ENCODE measurements around the gene POU2AF1.
"Not testable (repeated sequence)": the region's sequence is repeated elsewhere in the genome, so short reads cannot be mapped to it uniquely, and the experiment has no call there.

Gene POU2AF1

GRCh38 chr11:111409915-111410314 is 30.8 kb upstream of the POU2AF1 start:
- no peak for DNase-seq (ENCODE audit: low read depth in 2 of 3, low spot score in 1 of 3)

- no peak for DNase-seq (ENCODE audit: low read depth in 2 of 3, low spot score in 1 of 3)
These were observed 30.0 kb upstream of the POU2AF1 start for GRCh38 chr11:111408789-111409727.

GRCh38 chr11:111407652-111408051 is 28.6 kb upstream of the POU2AF1 start:
- no peak for DNase-seq (ENCODE audit: low read depth in 2 of 3, low spot score in 1 of 3)

GRCh38 chr11:111406589-111406988 is 27.5 kb upstream of the POU2AF1 start:
- DNase-seq (ENCODE audit: low read depth in 2 of 3, low spot score in 1 of 3), result no peak

- DNase-seq (ENCODE audit: low read depth in 2 of 3, low spot score in 1 of 3), result no peak
These were observed 27.0 kb upstream of the POU2AF1 start for GRCh38 chr11:111406091-111406490.

GRCh38 chr11:111405551-111405950 is 26.5 kb upstream of the POU2AF1 start:
- no peak for DNase-seq (ENCODE audit: low read depth in 2 of 3, low spot score in 1 of 3)

GRCh38 chr11:111403051-111403726 is 24.1 kb upstream of the POU2AF1 start:
- no peak for DNase-seq (ENCODE audit: low read depth in 2 of 3, low spot score in 1 of 3)

GRCh38 chr11:111402411-111402810 is 23.3 kb upstream of the POU2AF1 start:
- no peak for DNase-seq (ENCODE audit: low read depth in 2 of 3, low spot score in 1 of 3)

GRCh38 chr11:111401957-111402356 is 22.9 kb upstream of the POU2AF1 start:
- not testable (repeated sequence) for DNase-seq (ENCODE audit: low read depth in 2 of 3, low spot score in 1 of 3)

- DNase-seq (ENCODE audit: low read depth in 2 of 3, low spot score in 1 of 3), result no peak
These were observed 21.5 kb upstream of the POU2AF1 start for GRCh38 chr11:111400595-111400994.

GRCh38 chr11:111399187-111400031 is 20.3 kb upstream of the POU2AF1 start:
- DNase-seq (ENCODE audit: low read depth in 2 of 3, low spot score in 1 of 3), result no peak

- no peak for DNase-seq (ENCODE audit: low read depth in 2 of 3, low spot score in 1 of 3)
These were observed 18.0 kb upstream of the POU2AF1 start for GRCh38 chr11:111397034-111397433.

- no peak for DNase-seq (ENCODE audit: low read depth in 2 of 3, low spot score in 1 of 3)
These were observed 16.7 kb upstream of the POU2AF1 start for GRCh38 chr11:111395749-111396148.

GRCh38 chr11:111395081-111395480 is 16.0 kb upstream of the POU2AF1 start:
- no peak for DNase-seq (ENCODE audit: low read depth in 2 of 3, low spot score in 1 of 3)

- DNase-seq (ENCODE audit: low read depth in 2 of 3, low spot score in 1 of 3), result not testable (repeated sequence)
These were observed 15.1 kb upstream of the POU2AF1 start for GRCh38 chr11:111394147-111394546.

GRCh38 chr11:111393585-111393984 is 14.5 kb upstream of the POU2AF1 start:
- no peak for DNase-seq (ENCODE audit: low read depth in 2 of 3, low spot score in 1 of 3)

GRCh38 chr11:111393096-111393495 is 14.0 kb upstream of the POU2AF1 start:
- no peak for DNase-seq (ENCODE audit: low read depth in 2 of 3, low spot score in 1 of 3)

GRCh38 chr11:111392552-111392951 is 13.5 kb upstream of the POU2AF1 start:
- DNase-seq (ENCODE audit: low read depth in 2 of 3, low spot score in 1 of 3), result no peak

GRCh38 chr11:111391328-111392124 is 12.5 kb upstream of the POU2AF1 start:
- no peak for DNase-seq (ENCODE audit: low read depth in 2 of 3, low spot score in 1 of 3)

GRCh38 chr11:111388842-111389241 is 9.8 kb upstream of the POU2AF1 start:
- no peak for DNase-seq (ENCODE audit: low read depth in 2 of 3, low spot score in 1 of 3)

- no peak for DNase-seq (ENCODE audit: low read depth in 2 of 3, low spot score in 1 of 3)
These were observed 9.3 kb upstream of the POU2AF1 start for GRCh38 chr11:111388420-111388819.

All from stimulated activated CD4-positive, alpha-beta T cell treated with anti-CD3 and anti-CD28 coated beads, Interleukin-12 subunit alpha, Interleukin-12 subunit beta, amount 100 ng/mL, for 48 hours (primary cell).